Uterus (tissue), 4 donors: ENCODE measurements around the gene SLC39A10. TPM values are rescaled to one million over a fixed set of nuclear protein-coding genes. Genes with fewer than 3 reads are reported as not detected.

Source experiments
- DNase-seq, 2 donors: peaks; one replicate each; pipeline ENCODE4 v3.0.0-alpha.2; 2019 to 2020
- H3K27ac ChIP-seq, 2 donors: fragments of 200-600 bp; sonication (generic); 1 replicate in 1 of 2; 2 replicates in 1 of 2; pipeline ENCODE4 v1.5.1; 2016 to 2018
- H3K27me3 ChIP-seq, 2 donors: fragments of 200-600 bp; sonication (generic); one replicate each; pipeline ENCODE4 v1.5.1; 2018 to 2019; ENCODE audit warnings: control low read depth in 1 of 2
- H3K36me3 ChIP-seq, 2 donors: fragments of 200-600 bp; sonication (generic); one replicate each; pipeline ENCODE4 v1.5.1; 2019; ENCODE audit warnings: control low read depth in 1 of 2
- H3K4me1 ChIP-seq, 2 donors: fragments of 200-600 bp; sonication (generic); one replicate each; pipeline ENCODE4 v1.5.1; 2018 to 2019; ENCODE audit warnings: control low read depth in 1 of 2
- H3K4me3 ChIP-seq, 2 donors: fragments of 200-600 bp; sonication (generic); 1 replicate in 1 of 2; 2 replicates in 1 of 2; pipeline ENCODE4 v1.5.1; 2018 to 2019; ENCODE audit warnings: mild to moderate bottlenecking in 1 of 2
- H3K9me3 ChIP-seq, 2 donors: fragments of 200-600 bp; sonication (generic); one replicate each; pipeline ENCODE4 v1.5.1; 2019; ENCODE audit warnings: control low read depth in 1 of 2
- CTCF ChIP-seq, 4 experiments: fragments of 200-600 bp in 2 of 4; fragments of 450-650 bp in 2 of 4; sonication (generic) in 2 of 4; IDR thresholded peaks; one replicate each; pipeline ENCODE4 v1.5.1; 2016 to 2019; ENCODE audit warnings: antibody characterized with exemption in 4 of 4, mild to moderate bottlenecking in 2 of 4, moderate library complexity in 1 of 4
- POLR2A ChIP-seq, 2 donors: fragments of 450-650 bp; IDR thresholded peaks; one replicate each; pipeline ENCODE4 v1.6.1; 2016; ENCODE audit warnings: antibody characterized with exemption in 2 of 2, mild to moderate bottlenecking in 1 of 2, moderate library complexity in 1 of 2
- intact Hi-C: fragments of 100-400 bp; cut with DNase I; formaldehyde crosslinking; loops from one replicate; pipeline ENCODE4 v1.15.1; 2023; ENCODE audit warnings: low total_unique reads
- total RNA-seq, 4 donors: library from RNA; depleted of rRNA in 3 of 4; stranded (reverse); fragments of >200 nt in 3 of 4; gene quantifications; one replicate each; pipeline versions ENCODE4 v1.1.0 to v1.2.4, GENCODE V29; 2014 to 2023
- donor health status: DM: yes; HTN: yes; CAD: no.

Gene SLC39A10
- total RNA-seq, 4 donors from 2014 or later = 13.1 to 93.5 (median 31.4) TPM

- Histone ChIP-seq H3K9me3 (no peaks in the 10 kb centered on the region), H3K4me1 (no peaks in the 10 kb centered on the region), H3K4me3 (no peak overlapping the region), H3K36me3 (no peaks in the 10 kb centered on the region), H3K27ac (no peak overlapping the region), H3K27me3 (no peaks in the 10 kb centered on the region)
- DNase-seq = no peak
- TF ChIP-seq POLR2A (IDR thresholded peaks at IDR 0.05) (no peak), CTCF (IDR thresholded peaks at IDR 0.05) (no peak)
- intact Hi-C loops = no loop called here
Observed at GRCh38 chr2:195734931-195735330, 77.9 kb downstream of the SLC39A10 start.

DNA sequence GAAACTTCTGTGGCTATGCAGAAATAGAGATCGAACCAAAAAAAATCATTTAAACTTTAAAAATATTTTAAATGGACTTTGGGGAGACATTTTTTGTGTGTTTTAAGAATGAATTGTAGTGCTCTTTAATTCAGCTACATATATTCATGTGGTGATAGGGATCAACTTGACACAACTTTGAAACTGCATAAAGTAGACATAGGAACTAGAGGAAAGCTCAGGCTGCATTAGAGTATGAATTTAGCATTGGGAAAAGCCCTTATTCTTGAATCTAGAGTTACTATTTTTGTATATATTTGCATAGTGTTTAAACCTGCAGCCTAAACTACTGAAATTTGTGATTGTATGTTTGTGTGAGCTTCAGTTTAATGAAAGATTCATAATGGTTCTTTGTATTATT, 78.3 kb downstream of the SLC39A10 start:
- Histone ChIP-seq H3K27ac (no peak overlapping the region), H3K4me1 (no peaks in the 10 kb centered on the region), H3K27me3 (no peaks in the 10 kb centered on the region), H3K9me3 (no peaks in the 10 kb centered on the region), H3K36me3 (no peaks in the 10 kb centered on the region), H3K4me3 (no peak overlapping the region)
- TF ChIP-seq CTCF (IDR thresholded peaks at IDR 0.05) (no peak), POLR2A (IDR thresholded peaks at IDR 0.05) (no peak)
- intact Hi-C loops = no loop called here
- DNase-seq = no peak

GRCh38 chr2:195737511-195738325, 80.7 kb downstream of the SLC39A10 start:
- Histone ChIP-seq H3K36me3 (no peaks in the 10 kb centered on the region), H3K27ac (no peak overlapping the region)
- intact Hi-C loops = no loop called here

GRCh38 chr2:195741191-195741590, 84.2 kb downstream of the SLC39A10 start:
- TF ChIP-seq CTCF (IDR thresholded peaks at IDR 0.05) = no peak
- TF ChIP-seq POLR2A (IDR thresholded peaks at IDR 0.05) = no peak
- no peak for DNase-seq
- Histone ChIP-seq H3K27ac (no peak overlapping the region), H3K36me3 (no peaks in the 10 kb centered on the region), H3K4me1 (no peaks in the 10 kb centered on the region), H3K4me3 (no peak overlapping the region), H3K27me3 (no peaks in the 10 kb centered on the region), H3K9me3 (no peaks in the 10 kb centered on the region)
- intact Hi-C loops = no loop called here

More at GRCh38 chr2:195737511-195738325, 80.7 kb downstream of the SLC39A10 start:
- H3K9me3 ChIP-seq = no peaks in the 10 kb centered on the region
- no peak overlapping the region for H3K4me3 ChIP-seq
- H3K27me3 ChIP-seq = no peaks in the 10 kb centered on the region
- H3K4me1 ChIP-seq = no peaks in the 10 kb centered on the region
- DNase-seq = no peak
- TF ChIP-seq POLR2A (IDR thresholded peaks at IDR 0.05) (no peak), CTCF (IDR thresholded peaks at IDR 0.05) (no peak)

- H3K4me1 ChIP-seq = no peaks in the 10 kb centered on the region
- DNase-seq = no peak
- H3K27me3 ChIP-seq = no peaks in the 10 kb centered on the region
- no peak for TF ChIP-seq POLR2A (IDR thresholded peaks at IDR 0.05)
- TF ChIP-seq CTCF (IDR thresholded peaks at IDR 0.05) = no peak
- no peaks in the 10 kb centered on the region for H3K9me3 ChIP-seq
- intact Hi-C loops = no loop called here
- no peak overlapping the region for H3K4me3 ChIP-seq
- no peaks in the 10 kb centered on the region for H3K36me3 ChIP-seq
- no peak overlapping the region for H3K27ac ChIP-seq
Observed at GRCh38 chr2:195756218-195756942, 99.4 kb downstream of the SLC39A10 start.
